Stimulated activated CD8-positive, alpha-beta memory T cell treated with anti-CD3 and anti-CD28 coated beads, Interleukin-12 subunit alpha, Interleukin-12 subunit beta, amount 100 ng/mL, for 4 hours (primary cell): ENCODE data around the gene CALCOCO2.
"Not testable (repeated sequence)": the region's sequence is repeated elsewhere in the genome, so short reads cannot be mapped to it uniquely, and the experiment has no call there.

Experiments
- DNase-seq: peaks from one replicate; pipeline ENCODE4 v3.0.0-alpha.2; 2020; ENCODE audit warnings: low read depth

Gene CALCOCO2

DNA sequence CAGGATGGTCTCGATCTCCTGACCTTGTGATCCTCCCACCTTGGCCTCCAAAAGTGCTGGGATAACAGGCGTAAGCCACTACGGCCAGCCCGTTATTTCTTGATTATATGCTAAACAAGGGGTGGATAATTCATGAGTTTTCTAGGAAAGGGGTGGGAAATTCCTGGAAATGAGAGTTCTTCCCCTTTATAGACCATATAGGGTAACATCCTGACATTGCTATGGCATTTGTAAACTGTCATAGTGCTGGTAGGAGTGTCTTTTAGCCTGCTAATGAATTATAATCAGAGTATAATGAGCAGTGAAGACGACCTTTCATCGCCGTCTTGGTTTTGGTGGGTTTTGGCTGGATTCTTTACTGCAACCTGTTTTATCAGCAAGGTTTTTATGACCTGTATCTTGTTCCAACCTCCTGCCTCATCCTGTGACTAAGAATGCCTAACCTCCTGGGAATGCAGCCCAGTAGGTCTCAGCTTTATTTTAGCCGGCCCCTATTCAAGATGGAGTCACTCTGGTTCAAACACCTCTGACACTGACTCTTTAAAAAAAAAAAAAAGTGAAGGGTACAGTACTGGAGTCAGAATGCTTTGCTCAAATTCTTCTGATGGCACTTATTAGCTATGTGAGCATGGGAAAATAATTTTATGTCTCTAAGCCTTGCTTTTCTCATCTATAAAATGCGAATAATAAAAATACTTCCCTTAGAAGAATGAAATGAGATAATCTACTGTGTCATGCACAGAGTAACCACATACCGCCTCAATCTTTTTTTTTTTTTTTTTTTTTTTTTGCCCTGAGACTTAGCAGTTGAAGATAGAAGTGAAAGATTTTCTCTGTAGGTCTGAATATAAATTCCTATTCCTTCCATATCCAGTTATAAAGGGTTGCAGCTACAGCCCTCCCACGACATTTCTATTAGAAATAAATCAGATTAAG is 5.1 kb upstream of the CALCOCO2 start:
- DNase-seq: no peak

DNA sequence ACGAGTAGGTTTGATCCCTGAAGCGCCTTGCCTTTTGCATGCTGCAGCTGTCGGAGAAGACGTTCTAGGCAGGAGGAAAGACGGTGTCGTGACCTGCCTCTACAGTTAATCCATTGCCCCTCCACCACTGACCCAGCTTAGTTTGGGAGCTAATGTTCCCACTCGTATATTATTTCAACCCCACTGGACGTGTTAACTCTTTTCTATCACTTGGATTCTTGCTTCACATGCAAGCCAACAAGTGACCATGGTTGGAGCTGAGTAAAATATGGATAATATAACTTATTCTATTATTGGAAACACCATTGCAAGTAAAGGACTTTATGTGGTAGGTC is 681 bp downstream of the CALCOCO2 start:
- DNase-seq: no peak

DNA sequence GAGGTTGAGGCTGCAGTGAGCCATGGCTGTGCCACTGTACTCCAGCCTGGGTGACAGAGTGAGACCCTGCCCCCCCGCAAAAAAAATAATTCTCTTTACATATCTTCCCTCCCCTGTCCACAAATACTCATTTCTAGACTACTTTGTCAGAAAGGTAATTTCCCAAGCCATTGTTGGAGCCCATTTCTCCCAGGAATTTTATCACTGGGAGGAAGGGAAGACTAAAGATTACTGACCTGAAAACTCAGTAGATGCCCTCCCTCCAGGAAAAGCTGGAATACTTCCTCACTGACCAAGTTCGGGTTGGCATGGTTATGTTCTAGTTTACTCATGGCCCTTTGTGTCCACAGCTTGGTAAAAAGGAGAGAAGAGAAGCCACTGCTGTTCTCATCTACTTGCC is 4.1 kb downstream of the CALCOCO2 start:
- DNase-seq: no peak

DNA sequence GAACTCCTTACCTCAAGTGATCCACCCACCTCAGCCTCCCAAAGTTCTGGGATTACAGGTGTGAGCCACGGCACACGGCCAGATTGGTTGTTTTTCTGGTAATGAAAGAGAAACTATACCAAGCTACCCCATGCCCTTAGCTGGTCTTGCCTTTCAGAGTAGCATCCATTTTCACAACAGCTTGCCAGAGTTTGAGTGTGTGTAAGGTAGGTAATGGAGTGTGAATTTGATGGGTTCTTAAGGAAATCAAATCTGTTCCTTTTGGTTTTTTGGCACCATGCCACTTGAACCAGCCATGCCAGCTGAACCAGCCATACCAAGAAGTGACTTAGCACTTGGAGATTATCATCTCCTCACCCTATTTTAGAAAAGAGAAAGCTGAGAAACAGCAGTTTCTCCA is 5.1 kb downstream of the CALCOCO2 start:
- no peak for DNase-seq

DNA sequence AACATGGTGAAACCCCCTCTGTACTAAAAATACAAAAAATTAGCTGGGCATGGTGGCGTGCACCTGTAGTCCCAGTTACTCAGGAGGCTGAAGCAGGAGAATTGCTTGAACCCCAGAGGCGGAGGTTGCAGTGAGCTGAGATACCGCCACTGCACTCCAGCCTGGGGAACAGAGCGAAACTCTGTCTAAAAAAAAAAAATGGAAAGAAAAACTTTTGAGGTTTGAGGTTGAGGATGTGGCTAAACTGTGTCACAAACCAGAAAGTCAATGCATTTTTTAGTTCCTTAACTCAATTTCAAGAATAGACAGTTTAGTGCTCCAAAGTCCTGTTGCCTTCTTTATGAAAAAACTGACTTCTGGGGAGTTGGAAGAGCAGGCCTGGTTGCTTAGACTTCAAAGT is 6.6 kb downstream of the CALCOCO2 start:
- not testable (repeated sequence) for DNase-seq

DNA sequence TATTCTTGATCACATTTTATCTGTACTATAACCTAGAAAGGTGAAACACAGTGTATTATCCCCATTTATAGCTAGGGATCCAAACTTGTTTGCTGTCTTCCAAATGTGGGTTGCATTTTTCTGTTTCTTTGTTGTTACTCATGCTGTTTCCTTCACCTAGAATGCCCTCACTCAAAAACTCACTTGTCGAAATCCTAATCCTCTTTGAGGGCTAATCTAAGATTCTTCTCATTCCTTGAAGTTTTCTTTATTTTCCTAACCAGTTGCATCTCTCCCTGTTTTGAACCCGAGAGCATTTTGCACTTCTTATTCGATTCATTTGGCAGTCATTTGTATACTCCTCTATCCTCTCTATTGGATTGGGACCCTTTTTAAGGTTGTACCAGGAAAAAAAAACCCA is 9.6 kb downstream of the CALCOCO2 start:
- no peak for DNase-seq

DNA sequence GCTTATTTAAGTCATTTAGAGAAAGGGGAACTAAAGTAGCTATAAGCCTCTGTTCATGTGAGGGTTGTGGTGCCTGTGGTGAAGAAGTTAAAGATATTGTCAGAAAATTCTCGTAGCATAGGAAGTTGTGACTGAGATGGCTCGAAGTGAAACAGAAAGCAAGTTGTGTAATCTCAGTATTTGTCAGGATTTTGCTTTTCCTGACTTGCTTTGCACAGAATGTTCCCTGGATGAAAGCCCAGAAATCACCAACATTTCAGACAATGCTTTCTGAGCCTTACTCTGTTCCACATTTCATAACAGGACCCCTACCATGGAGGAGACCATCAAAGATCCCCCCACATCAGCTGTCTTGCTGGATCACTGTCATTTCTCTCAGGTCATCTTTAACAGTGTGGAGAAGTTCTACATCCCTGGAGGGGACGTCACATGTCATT is 10.6 kb downstream of the CALCOCO2 start:
- DNase-seq: no peak

DNA sequence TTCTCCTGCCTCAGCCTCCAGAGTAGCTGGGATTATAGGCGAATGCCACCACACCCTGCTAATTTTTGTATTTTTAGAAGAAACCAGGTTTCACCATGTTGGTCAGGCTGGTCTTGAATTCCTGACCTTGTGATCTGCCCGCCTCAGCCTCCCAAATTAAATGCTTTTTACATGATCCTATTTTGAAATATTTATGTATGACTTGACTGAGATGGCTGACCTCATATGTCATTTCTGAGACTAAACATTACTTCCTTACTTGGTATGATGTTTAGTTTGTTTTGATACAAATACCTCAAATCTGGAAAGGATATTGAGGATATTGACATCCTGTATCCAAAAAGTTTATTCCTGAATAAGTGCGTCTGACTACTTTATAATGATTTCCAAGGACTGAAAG is 11.9 kb downstream of the CALCOCO2 start:
- DNase-seq: no peak

DNA sequence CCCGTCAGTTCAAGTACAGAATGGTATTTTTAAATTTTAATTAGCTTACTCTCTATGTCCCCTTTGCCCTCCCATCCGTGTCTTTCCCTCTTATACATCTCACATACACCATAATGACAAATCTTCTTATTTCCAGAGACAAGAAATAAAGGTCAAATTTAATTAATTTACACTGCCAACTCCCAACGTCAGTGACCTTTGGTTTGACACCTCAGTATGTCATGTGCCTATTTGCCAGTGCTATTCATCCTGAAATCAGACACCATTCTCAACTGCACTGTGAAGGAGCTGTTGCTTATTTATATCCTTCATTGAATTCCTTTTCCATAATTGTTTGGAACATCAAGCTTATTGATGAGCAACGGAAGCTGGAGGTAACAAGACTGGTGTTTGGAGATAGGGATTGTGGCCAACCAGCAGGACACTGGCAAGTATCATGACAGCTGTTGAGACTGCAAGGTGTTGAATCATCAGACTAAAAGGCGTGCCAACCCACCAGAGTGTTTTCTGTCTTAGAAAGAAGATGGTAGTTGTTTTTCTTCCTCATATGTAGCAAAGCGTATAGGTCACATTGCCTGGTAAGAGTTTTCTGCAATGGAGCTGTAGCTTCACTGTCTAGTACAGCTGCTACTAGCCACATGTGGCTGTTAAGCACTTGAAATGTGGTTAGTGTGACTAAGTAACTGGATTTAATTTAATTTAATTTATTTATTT is 12.5 kb downstream of the CALCOCO2 start:
- DNase-seq: no peak

DNA sequence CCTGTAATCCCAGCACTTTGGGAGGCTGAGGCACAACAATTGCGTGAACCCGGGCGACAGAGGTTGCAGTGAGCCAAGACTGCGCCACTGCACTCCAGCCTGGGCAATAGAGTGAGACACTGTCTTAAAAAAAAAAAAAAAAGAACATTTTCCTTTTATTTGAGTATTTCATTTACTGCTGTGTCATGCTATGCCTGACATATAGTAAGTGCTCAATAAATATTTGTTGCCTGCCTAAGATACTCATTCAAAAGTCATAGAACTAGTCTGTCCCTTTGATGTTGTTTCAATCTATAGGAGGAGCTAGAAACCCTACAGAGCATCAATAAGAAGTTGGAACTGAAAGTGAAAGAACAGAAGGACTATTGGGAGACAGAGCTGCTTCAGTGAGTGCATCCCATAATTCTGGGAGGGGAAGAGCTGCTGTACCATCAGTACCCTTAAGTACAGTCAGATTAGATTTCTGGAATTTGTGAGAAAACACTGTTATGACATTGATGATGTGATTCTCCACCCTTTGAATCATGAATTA is 20.0 kb downstream of the CALCOCO2 start:
- no peak for DNase-seq

DNA sequence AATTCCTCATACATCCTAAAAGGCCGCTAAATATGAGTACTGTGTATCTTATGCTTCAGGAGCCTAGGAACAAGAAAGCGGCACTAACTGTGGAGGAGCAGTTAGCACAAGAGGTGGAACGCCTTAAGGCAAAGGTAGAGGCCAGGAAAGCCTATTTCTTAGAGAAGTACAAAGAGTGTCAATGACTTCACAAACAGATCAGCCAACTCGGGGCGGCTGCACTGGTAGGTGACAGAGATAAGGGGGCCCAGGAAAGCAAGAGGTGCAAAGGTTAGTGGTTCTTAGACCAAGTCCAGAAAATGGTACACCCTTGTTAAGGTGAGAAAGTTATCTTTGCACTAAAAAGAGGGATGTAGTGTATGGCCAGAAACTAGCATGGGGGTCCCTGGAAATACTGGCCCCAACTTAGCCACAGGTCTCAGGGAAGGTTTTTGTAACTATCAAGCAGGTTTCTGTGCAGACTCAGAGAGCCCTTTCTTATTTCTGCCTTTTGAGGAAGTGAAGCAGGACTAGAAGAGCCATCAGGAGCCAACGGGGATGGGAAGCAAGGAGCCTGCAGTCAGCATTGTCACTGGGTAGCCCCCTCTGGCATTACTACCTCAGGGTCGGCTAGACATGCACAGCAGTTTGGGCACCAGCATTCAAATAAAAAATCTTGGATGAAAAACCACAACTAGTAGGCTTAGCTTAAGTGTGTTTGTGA is 24.1 kb downstream of the CALCOCO2 start:
- DNase-seq: no peak

DNA sequence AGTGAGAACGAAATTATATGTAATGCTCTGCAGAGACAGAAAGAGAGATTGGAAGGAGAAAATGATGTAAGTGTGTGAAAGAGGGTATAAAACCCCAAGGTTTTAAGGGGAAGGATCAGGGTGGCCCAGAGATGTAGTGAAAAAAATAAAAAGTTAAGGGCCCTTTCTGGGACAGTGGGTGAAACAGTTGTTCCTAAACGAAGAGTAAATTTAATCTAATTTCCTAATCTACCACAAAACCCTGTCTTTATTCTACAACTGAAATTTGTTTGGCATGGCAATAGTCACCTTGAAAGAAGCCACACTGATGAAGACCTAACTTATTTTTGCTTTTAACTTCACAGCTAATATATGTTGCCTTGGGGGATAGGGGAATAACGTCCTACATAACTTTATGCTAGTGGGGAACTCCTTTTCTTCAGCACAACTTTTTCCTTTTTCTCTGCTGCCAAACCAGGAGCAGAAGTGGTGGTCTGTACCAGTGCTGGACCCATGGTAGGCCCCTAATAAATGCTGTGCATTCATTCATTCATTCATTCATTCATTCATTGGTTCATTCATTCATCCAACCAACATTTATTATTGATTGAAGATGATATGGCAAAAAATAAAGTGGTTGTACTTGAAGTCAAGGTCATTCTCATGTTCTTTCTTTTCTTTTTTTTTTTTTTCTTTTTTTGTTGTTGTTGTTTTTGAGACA is 25.4 kb downstream of the CALCOCO2 start:
- no peak for DNase-seq

DNA sequence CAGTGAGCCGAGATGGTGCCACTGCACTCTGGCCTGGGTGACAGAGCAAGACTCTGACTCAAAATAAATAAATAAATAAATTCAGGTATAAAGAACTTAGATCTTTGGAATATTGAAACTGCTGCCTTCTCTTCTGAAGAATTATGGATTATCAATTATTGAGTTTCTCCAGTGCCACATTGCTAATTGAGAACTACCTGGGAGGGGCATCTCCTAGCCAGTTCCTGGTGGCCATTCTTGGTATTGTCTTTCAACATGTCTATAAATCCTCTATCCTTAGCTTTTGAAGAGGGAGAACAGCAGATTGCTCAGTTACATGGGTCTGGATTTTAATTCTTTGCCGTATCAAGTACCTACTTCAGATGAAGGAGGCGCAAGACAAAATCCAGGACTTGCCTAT is 29.2 kb downstream of the CALCOCO2 start:
- no peak for DNase-seq

DNA sequence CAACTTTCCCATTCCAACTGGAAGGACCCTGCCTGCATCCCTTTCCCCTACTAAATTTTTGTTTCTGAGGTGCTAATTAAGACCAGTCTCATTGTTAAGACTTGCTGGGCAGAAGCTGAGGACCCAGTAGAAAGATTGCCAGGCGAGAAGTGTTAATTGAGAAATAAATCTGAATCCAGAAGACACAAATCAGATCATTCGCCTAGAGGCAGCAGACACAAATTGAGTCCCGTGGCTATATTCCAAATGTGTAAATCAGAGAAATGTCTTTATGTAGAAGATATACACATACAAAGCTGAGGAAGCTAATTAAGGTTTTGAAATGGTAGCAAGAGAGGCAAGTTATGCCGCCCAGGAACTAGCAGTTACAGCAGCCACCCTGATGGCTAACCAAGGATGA is 29.6 kb downstream of the CALCOCO2 start:
- DNase-seq: no peak

DNA sequence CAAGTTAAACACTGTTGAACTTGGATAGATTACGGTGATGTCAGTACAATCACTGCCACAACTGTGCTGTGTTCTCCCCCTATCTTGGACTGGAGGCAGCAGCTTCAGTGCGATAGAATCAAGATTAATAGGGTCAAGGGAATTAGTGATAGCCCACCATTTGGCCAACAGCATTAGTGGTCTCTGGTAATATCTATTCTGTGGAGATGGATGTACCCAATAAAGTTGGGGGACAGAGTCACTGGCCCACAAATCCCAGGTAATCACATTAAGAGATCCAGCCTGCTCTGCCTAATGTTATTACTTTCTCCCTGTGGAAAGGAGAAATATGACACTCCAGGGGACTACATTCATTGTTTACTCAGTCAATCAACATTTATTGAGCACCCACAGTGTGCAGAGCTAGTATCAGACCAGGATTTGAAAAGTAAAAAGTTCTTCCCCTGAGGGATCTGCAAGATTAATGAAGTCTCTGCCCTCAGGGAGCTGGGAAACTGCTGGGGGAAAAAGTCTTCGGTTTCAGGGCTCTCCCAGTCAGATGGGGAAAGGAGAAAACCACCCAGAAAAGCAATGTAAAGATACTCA is 38.2 kb downstream of the CALCOCO2 start:
- no peak for DNase-seq

DNA sequence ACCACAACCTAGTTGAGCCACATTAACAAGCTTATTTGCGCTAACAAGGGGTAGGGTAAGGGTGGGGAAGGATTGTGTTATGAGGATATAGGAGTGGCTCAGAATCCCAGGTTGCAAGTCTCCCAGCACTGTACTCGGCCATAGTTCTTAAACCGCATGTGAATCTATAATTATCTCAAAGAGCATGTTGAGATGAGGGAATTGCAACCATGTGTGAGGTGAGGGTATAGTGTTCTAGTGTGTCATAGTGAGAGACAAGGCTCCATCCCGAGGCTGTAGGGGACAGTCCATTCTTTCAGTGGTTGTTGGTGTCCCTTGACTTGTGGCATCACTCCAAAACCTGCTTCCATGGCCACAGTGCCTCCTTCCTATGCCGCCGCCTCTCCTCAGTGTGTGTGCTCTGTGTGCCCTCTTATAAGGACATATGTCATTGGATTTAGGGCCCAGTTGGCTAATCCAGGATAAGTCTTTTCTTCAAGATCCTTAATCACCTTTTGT is 39.0 kb downstream of the CALCOCO2 start:
- no peak for DNase-seq

DNA sequence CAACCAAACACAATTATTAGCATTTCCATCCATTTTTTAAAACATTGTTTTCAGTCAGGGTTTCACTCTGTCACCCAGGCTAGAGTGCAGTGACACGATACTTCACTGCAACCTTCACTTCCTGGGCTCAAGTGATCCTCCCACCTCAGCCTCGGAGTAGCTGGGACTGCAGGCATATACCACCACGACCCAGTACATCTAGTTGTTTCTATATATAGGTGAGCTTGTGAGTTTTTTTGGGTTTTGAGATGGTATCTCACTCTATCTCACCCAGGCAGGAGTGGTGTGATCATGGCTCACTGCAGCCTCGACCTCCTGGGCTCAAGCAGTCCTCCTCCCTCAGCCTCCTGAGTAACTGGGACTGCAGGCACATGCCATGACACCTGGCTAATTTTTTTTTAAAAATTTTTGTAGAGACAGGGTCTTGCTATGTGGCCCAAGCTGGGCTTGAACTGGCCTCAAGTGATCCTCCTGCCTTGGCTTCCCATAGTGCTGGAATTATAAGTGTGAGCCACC is 40.3 kb downstream of the CALCOCO2 start:
- no peak for DNase-seq

DNA sequence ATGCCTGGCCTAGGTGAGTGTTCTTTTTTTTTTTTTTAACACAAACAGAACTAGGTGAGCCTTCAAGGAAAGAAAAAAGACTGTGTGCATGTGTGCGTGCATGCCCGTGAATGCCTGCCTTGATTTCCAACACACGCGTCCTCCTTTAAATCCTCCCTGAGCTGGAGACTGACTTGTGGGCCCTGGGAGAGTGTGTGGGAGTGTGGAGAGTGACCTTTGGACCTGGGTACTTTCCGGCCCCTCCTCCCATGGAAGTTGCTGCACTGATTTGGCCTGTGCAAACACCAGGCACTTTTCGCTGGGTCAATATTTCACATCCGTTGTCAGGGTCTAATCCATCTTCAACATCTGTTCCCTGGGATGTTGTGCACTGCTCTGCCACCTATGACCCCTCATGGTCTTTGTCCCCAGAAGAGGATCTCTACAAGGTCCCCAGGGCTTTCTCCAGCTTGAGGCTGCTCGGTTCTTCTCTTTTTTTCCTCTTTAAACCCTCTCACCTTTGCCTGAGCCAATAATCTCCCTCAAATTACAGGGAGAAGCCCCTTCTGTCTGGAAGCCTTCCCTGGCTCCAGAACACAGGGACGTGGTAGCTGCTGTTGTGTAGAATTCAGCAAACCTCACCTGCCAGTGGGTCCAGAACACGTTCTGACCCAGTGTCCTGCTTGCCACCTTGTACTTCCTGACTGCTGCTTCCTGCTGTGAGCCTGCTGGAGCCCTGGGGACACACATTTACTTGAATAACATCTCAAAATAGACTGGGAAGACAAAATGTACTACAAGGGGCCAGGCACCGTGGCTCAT is 40.9 kb downstream of the CALCOCO2 start:
- no peak for DNase-seq

DNA sequence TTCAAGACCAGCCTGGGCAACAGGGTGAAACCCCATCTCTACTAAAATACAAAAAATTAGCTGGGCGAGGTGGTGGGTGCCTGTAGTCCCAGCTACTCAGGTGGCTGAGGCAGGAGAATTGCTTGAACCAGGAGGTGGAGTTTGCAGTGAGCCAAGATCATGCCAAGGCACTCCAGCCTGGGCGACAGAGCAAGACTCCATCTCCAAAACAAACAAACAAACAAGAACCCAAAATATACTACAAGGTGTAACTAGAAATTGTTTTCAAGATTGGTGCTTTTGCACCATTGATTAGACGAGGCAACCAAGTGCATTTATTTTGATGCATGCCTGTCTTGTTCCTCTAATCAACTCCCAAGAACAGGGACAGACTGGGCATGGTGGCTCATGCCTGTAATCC is 41.6 kb downstream of the CALCOCO2 start:
- DNase-seq: not testable (repeated sequence)

DNA sequence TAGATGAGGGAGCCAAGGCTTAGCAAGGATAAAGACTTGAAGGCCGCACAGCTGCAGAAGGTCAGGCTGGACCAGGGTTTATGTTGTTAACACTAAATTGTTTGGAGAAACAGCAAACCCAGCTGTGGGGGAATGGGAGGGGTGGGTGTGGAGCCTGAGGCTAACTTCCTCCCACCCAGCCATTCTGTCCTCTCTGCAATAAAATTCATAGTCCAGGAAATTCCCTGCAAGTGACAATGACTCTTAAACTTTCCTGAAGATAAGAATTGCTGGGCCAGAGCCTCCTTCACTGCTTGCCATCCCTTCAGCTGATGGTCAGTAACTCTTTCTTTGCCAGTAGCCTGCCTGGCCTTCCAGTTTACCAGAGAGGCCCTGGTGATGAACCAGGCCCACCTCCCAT is 42.4 kb downstream of the CALCOCO2 start:
- DNase-seq: no peak
